ENCODE data around the gene TSEN15. TPM values are rescaled to one million over a fixed set of nuclear protein-coding genes. Genes with fewer than 3 reads are reported as not detected.

The TSEN15 gene
- total RNA-seq, 1 experiment from 2014 or later: 79.7 TPM

GRCh38 chr1:184025242-184025675 lies 26.3 kb upstream of the TSEN15 start:
- no peaks in the 10 kb centered on the region for H3K36me3 ChIP-seq (ENCODE audit: insufficient read depth, low read length)
- H2AFZ ChIP-seq (ENCODE audit: low read length): no peak overlapping the region
- H3K79me2 ChIP-seq (ENCODE audit: low read length): no peaks in the 10 kb centered on the region
- no peak overlapping the region for H3K4me2 ChIP-seq (ENCODE audit: low read depth, low read length, poor library complexity, severe bottlenecking)
- no peaks in the 10 kb centered on the region for H3K9me3 ChIP-seq (ENCODE audit: low read length)
- no peak for DNase-seq
- H3K4me1 ChIP-seq (ENCODE audit: low read length): peaks cover 7% of the 10 kb centered on the region
- no peak overlapping the region for H3K4me3 ChIP-seq (ENCODE audit: low read length)
- H4K20me1 ChIP-seq (ENCODE audit: insufficient read depth, low read depth, low read length): no peaks in the 10 kb centered on the region
- H3K9ac ChIP-seq (ENCODE audit: low read length): no peak overlapping the region
- no peaks in the 10 kb centered on the region for H3K27me3 ChIP-seq (ENCODE audit: low read length)
- no peaks in the 10 kb centered on the region for H3K9me2 ChIP-seq (replicated peaks; ENCODE audit: insufficient read depth, low read length)
- no peak overlapping the region for H3K27ac ChIP-seq (ENCODE audit: low read length)

GRCh38 chr1:184027826-184028695 lies 23.5 kb upstream of the TSEN15 start:
- no peaks in the 10 kb centered on the region for H3K9me2 ChIP-seq (replicated peaks; ENCODE audit: insufficient read depth, low read length)
- no peaks in the 10 kb centered on the region for H3K79me2 ChIP-seq (ENCODE audit: low read length)
- H3K4me1 ChIP-seq (ENCODE audit: low read length): peaks cover 7% of the 10 kb centered on the region
- H3K27ac ChIP-seq (ENCODE audit: low read length): no peak overlapping the region
- H3K36me3 ChIP-seq (ENCODE audit: insufficient read depth, low read length): no peaks in the 10 kb centered on the region
- DNase-seq: no peak
- H3K4me2 ChIP-seq (ENCODE audit: low read depth, low read length, poor library complexity, severe bottlenecking): no peak overlapping the region
- H3K9ac ChIP-seq (ENCODE audit: low read length): no peak overlapping the region
- H3K9me3 ChIP-seq (ENCODE audit: low read length): no peaks in the 10 kb centered on the region
- H4K20me1 ChIP-seq (ENCODE audit: insufficient read depth, low read depth, low read length): no peaks in the 10 kb centered on the region
- H3K27me3 ChIP-seq (ENCODE audit: low read length): no peaks in the 10 kb centered on the region
- no peak overlapping the region for H3K4me3 ChIP-seq (ENCODE audit: low read length)
- H2AFZ ChIP-seq (ENCODE audit: low read length): no peak overlapping the region

GRCh38 chr1:184028854-184029623 lies 22.5 kb upstream of the TSEN15 start:
- Histone ChIP-seq H3K9me2 (replicated peaks; ENCODE audit: insufficient read depth, low read length) (no peaks in the 10 kb centered on the region), H3K27ac (ENCODE audit: low read length) (no peak overlapping the region), H3K9ac (ENCODE audit: low read length) (no peak overlapping the region), H3K27me3 (ENCODE audit: low read length) (no peaks in the 10 kb centered on the region), H3K36me3 (ENCODE audit: insufficient read depth, low read length) (no peaks in the 10 kb centered on the region), H3K4me2 (ENCODE audit: low read depth, low read length, poor library complexity, severe bottlenecking) (no peak overlapping the region), H4K20me1 (ENCODE audit: insufficient read depth, low read depth, low read length) (no peaks in the 10 kb centered on the region), H3K79me2 (ENCODE audit: low read length) (no peaks in the 10 kb centered on the region), H3K9me3 (ENCODE audit: low read length) (no peaks in the 10 kb centered on the region), H2AFZ (ENCODE audit: low read length) (no peak overlapping the region), H3K4me1 (ENCODE audit: low read length) (peaks cover 7% of the 10 kb centered on the region), H3K4me3 (ENCODE audit: low read length) (no peak overlapping the region)
- no peak for DNase-seq

- H3K36me3 ChIP-seq (ENCODE audit: insufficient read depth, low read length): no peaks in the 10 kb centered on the region
- H3K27ac ChIP-seq (ENCODE audit: low read length): no peak overlapping the region
- H2AFZ ChIP-seq (ENCODE audit: low read length): no peak overlapping the region
- no peak for DNase-seq
- H3K79me2 ChIP-seq (ENCODE audit: low read length): no peaks in the 10 kb centered on the region
- no peak overlapping the region for H3K4me3 ChIP-seq (ENCODE audit: low read length)
- no peaks in the 10 kb centered on the region for H4K20me1 ChIP-seq (ENCODE audit: insufficient read depth, low read depth, low read length)
- H3K4me2 ChIP-seq (ENCODE audit: low read depth, low read length, poor library complexity, severe bottlenecking): no peak overlapping the region
- H3K9me2 ChIP-seq (replicated peaks; ENCODE audit: insufficient read depth, low read length): no peaks in the 10 kb centered on the region
- no peaks in the 10 kb centered on the region for H3K27me3 ChIP-seq (ENCODE audit: low read length)
- H3K4me1 ChIP-seq (ENCODE audit: low read length): peaks cover under 1% of the 10 kb centered on the region
- H3K9me3 ChIP-seq (ENCODE audit: low read length): no peaks in the 10 kb centered on the region
- H3K9ac ChIP-seq (ENCODE audit: low read length): no peak overlapping the region
Measured at GRCh38 chr1:184030433-184031091, 21.0 kb upstream of the TSEN15 start.

GRCh38 chr1:184031092-184031408 lies 20.5 kb upstream of the TSEN15 start:
- H3K27ac ChIP-seq (ENCODE audit: low read length): no peak overlapping the region
- no peak overlapping the region for H3K9ac ChIP-seq (ENCODE audit: low read length)
- DNase-seq: no peak
- H3K4me3 ChIP-seq (ENCODE audit: low read length): no peak overlapping the region
- H4K20me1 ChIP-seq (ENCODE audit: insufficient read depth, low read depth, low read length): no peaks in the 10 kb centered on the region
- no peaks in the 10 kb centered on the region for H3K36me3 ChIP-seq (ENCODE audit: insufficient read depth, low read length)
- H3K4me2 ChIP-seq (ENCODE audit: low read depth, low read length, poor library complexity, severe bottlenecking): no peak overlapping the region
- no peaks in the 10 kb centered on the region for H3K79me2 ChIP-seq (ENCODE audit: low read length)
- H3K9me3 ChIP-seq (ENCODE audit: low read length): no peaks in the 10 kb centered on the region
- no peak overlapping the region for H2AFZ ChIP-seq (ENCODE audit: low read length)
- no peaks in the 10 kb centered on the region for H3K27me3 ChIP-seq (ENCODE audit: low read length)
- no peaks in the 10 kb centered on the region for H3K9me2 ChIP-seq (replicated peaks; ENCODE audit: insufficient read depth, low read length)
- no peaks in the 10 kb centered on the region for H3K4me1 ChIP-seq (ENCODE audit: low read length)

- no peak overlapping the region for H2AFZ ChIP-seq (ENCODE audit: low read length)
- H3K4me1 ChIP-seq (ENCODE audit: low read length): no peaks in the 10 kb centered on the region
- H3K4me2 ChIP-seq (ENCODE audit: low read depth, low read length, poor library complexity, severe bottlenecking): no peak overlapping the region
- H3K4me3 ChIP-seq (ENCODE audit: low read length): no peak overlapping the region
- no peaks in the 10 kb centered on the region for H3K9me2 ChIP-seq (replicated peaks; ENCODE audit: insufficient read depth, low read length)
- H3K79me2 ChIP-seq (ENCODE audit: low read length): no peaks in the 10 kb centered on the region
- H3K27ac ChIP-seq (ENCODE audit: low read length): no peak overlapping the region
- H3K9ac ChIP-seq (ENCODE audit: low read length): no peak overlapping the region
- no peak for DNase-seq
- H3K36me3 ChIP-seq (ENCODE audit: insufficient read depth, low read length): no peaks in the 10 kb centered on the region
- no peaks in the 10 kb centered on the region for H3K27me3 ChIP-seq (ENCODE audit: low read length)
- no peaks in the 10 kb centered on the region for H4K20me1 ChIP-seq (ENCODE audit: insufficient read depth, low read depth, low read length)
- no peaks in the 10 kb centered on the region for H3K9me3 ChIP-seq (ENCODE audit: low read length)
Measured at GRCh38 chr1:184031409-184032107, 20.0 kb upstream of the TSEN15 start.

GRCh38 chr1:184032306-184032929 lies 19.1 kb upstream of the TSEN15 start:
- Histone ChIP-seq H3K4me3 (ENCODE audit: low read length) (no peak overlapping the region), H3K36me3 (ENCODE audit: insufficient read depth, low read length) (no peaks in the 10 kb centered on the region), H3K4me1 (ENCODE audit: low read length) (no peaks in the 10 kb centered on the region), H3K9ac (ENCODE audit: low read length) (no peak overlapping the region), H3K79me2 (ENCODE audit: low read length) (no peaks in the 10 kb centered on the region), H3K27me3 (ENCODE audit: low read length) (no peaks in the 10 kb centered on the region), H2AFZ (ENCODE audit: low read length) (no peak overlapping the region), H3K4me2 (ENCODE audit: low read depth, low read length, poor library complexity, severe bottlenecking) (no peak overlapping the region), H3K9me3 (ENCODE audit: low read length) (no peaks in the 10 kb centered on the region), H3K9me2 (replicated peaks; ENCODE audit: insufficient read depth, low read length) (no peaks in the 10 kb centered on the region), H4K20me1 (ENCODE audit: insufficient read depth, low read depth, low read length) (no peaks in the 10 kb centered on the region), H3K27ac (ENCODE audit: low read length) (no peak overlapping the region)
- DNase-seq: no peak

Measured in Karpas-422 (cell line).